Measurements from ENCODE around the gene SLC16A4.

DNA sequence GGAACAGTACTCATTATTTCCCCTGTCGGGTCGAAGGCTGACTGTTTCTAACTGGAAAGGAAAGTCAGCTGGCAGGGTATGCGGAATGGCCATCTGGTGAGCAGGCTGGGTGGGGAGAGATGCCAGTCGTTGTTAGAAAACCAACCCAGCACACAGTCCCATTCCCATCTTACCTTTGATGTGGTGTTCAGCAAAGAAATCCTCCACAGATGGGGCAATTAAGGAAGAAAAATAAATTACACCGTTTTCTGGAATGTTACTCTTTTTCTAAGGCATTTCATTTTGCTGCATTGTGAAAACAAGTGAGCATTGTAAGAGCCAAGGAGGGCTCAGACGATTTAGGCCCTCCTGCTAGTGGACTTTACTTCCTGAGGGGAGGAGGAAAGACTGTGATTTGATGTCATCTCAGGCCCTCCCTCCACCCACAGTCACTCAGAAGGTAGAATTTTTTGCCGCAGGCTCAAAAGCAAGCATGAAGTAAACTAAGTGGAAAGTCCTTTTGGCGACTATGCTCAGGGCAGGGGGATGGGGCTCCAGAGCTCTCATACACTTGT, at the start of gene SLC16A4:
- TF ChIP-seq, protein P1, sequence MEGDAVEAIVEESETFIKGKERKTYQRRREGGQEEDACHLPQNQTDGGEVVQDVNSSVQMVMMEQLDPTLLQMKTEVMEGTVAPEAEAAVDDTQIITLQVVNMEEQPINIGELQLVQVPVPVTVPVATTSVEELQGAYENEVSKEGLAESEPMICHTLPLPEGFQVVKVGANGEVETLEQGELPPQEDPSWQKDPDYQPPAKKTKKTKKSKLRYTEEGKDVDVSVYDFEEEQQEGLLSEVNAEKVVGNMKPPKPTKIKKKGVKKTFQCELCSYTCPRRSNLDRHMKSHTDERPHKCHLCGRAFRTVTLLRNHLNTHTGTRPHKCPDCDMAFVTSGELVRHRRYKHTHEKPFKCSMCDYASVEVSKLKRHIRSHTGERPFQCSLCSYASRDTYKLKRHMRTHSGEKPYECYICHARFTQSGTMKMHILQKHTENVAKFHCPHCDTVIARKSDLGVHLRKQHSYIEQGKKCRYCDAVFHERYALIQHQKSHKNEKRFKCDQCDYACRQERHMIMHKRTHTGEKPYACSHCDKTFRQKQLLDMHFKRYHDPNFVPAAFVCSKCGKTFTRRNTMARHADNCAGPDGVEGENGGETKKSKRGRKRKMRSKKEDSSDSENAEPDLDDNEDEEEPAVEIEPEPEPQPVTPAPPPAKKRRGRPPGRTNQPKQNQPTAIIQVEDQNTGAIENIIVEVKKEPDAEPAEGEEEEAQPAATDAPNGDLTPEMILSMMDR (IDR thresholded peaks at IDR 0.05; ENCODE audit: borderline replicate concordance, extremely low read depth, low read length, poor library complexity, severe bottlenecking): no peak
- TF ChIP-seq EZH2 (IDR thresholded peaks at IDR 0.05; ENCODE audit: borderline replicate concordance, low read depth, low read length, severe bottlenecking): no peak
